ENCODE measurements around the gene PCMT1. TPM values are rescaled to one million over a fixed set of nuclear protein-coding genes. Genes with fewer than 3 reads are reported as not detected.
"Not testable (repeated sequence)": the region's sequence is repeated elsewhere in the genome, so short reads cannot be mapped to it uniquely, and the experiment has no call there.

The PCMT1 gene
- total RNA-seq, 1 donor from 2014 or later: 133 TPM

DNA sequence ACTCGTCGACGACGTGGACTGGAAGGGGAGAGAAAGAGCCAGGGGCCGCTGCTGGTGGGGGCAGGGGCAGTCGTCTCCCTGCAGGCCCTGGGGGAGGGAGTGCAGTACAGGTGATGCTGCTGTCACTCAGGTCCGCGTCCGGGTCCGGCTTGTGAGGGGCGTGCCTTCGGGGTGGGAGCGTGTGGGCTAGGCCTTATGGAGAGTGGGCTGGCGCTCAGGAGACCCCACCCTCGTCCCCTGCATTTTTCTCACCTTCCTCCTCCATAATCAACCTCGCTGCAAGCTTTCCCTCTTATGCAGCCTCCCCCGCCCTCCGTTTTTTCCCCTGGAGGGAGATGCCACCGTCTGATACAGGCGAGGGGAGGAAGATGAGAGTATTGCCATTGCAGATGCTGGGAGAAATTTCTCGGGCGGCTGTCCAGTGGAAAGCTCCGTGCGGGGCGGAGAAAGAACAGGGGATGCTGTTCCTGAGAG is 632 bp downstream of the PCMT1 start:
- Histone ChIP-seq H4K20me1 (ENCODE audit: low read depth) (peaks cover 26% of the 10 kb centered on the region), H3F3A (ENCODE audit: low read depth) (peaks cover 20% of the 10 kb centered on the region), H3K4me3 (peak overlapping the region; percentile 96), H3K79me2 (ENCODE audit: low read depth) (peaks cover 67% of the 10 kb centered on the region), H2AFZ (replicated peaks) (peak overlapping the region; percentile 78), H3K36me3 (no peaks in the 10 kb centered on the region), H3K4me2 (peak overlapping the region; percentile 93), H3K4me1 (peaks cover 10% of the 10 kb centered on the region), H3K27ac (peak overlapping the region; percentile 85), H3K27me3 (no peaks in the 10 kb centered on the region), H3K9me3 (ENCODE audit: low read depth) (no peaks in the 10 kb centered on the region), H3K9ac (peak overlapping the region; percentile 65)
- no peaks in the 10 kb centered on the region for H3K36me3 Mint-ChIP-seq
- H3K27me3 Mint-ChIP-seq (ENCODE audit: insufficient read depth, low read depth): no peaks in the 10 kb centered on the region
- H3K9me3 Mint-ChIP-seq: no peaks in the 10 kb centered on the region
- peak; percentile 72 for DNase-seq (ENCODE audit: low spot score)
- H3K27ac Mint-ChIP-seq: peak overlapping the region; percentile 82
- H3K4me3 Mint-ChIP-seq: peak overlapping the region; percentile 94
- peaks cover 25% of the 10 kb centered on the region for H3K4me1 Mint-ChIP-seq
- TF ChIP-seq, protein P1, sequence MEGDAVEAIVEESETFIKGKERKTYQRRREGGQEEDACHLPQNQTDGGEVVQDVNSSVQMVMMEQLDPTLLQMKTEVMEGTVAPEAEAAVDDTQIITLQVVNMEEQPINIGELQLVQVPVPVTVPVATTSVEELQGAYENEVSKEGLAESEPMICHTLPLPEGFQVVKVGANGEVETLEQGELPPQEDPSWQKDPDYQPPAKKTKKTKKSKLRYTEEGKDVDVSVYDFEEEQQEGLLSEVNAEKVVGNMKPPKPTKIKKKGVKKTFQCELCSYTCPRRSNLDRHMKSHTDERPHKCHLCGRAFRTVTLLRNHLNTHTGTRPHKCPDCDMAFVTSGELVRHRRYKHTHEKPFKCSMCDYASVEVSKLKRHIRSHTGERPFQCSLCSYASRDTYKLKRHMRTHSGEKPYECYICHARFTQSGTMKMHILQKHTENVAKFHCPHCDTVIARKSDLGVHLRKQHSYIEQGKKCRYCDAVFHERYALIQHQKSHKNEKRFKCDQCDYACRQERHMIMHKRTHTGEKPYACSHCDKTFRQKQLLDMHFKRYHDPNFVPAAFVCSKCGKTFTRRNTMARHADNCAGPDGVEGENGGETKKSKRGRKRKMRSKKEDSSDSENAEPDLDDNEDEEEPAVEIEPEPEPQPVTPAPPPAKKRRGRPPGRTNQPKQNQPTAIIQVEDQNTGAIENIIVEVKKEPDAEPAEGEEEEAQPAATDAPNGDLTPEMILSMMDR (IDR thresholded peaks at IDR 0.05): no peak
- no peak for TF ChIP-seq EZH2 (IDR thresholded peaks at IDR 0.05)
- TF ChIP-seq EZH2phosphoT487 (IDR thresholded peaks at IDR 0.05): no peak

DNA sequence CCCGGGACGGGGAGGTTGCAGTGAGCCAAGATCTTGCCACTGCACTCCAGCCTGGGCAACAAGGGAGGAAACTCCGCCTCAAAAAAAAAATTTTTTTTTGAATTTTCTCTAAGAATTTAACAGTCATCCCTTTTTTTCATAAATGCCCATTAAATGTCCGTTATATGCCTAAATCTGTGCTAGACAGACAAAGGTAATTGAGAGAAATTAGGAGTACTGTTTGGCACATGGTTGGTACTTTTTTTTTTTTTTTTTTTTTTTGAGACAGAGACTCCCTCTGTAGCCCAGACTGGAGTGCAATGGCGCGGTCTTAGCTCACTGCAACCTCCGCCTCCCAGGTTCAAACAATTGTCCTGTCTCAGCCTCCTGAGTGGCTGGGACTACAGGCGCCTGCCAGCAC is 1.7 kb downstream of the PCMT1 start:
- Histone ChIP-seq H3K9ac (no peak overlapping the region), H2AFZ (replicated peaks) (no peak overlapping the region), H3F3A (ENCODE audit: low read depth) (peaks cover 16% of the 10 kb centered on the region), H3K9me3 (ENCODE audit: low read depth) (no peaks in the 10 kb centered on the region), H3K27me3 (no peaks in the 10 kb centered on the region), H3K4me1 (peaks cover 7% of the 10 kb centered on the region), H3K4me3 (peak overlapping the region; percentile 96), H3K79me2 (ENCODE audit: low read depth) (peaks cover 67% of the 10 kb centered on the region), H4K20me1 (ENCODE audit: low read depth) (peaks cover 26% of the 10 kb centered on the region), H3K27ac (no peak overlapping the region), H3K36me3 (no peaks in the 10 kb centered on the region), H3K4me2 (peak overlapping the region; percentile 93)
- DNase-seq (ENCODE audit: low spot score): no peak
- no peaks in the 10 kb centered on the region for H3K36me3 Mint-ChIP-seq
- H3K4me1 Mint-ChIP-seq: peaks cover 19% of the 10 kb centered on the region
- no peak for TF ChIP-seq EZH2phosphoT487 (IDR thresholded peaks at IDR 0.05)
- TF ChIP-seq, protein P1 (IDR thresholded peaks at IDR 0.05): no peak
- TF ChIP-seq EZH2 (IDR thresholded peaks at IDR 0.05): no peak
- H3K4me3 Mint-ChIP-seq: peak overlapping the region; percentile 94
- H3K27ac Mint-ChIP-seq: no peak overlapping the region
- no peaks in the 10 kb centered on the region for H3K9me3 Mint-ChIP-seq
- H3K27me3 Mint-ChIP-seq (ENCODE audit: insufficient read depth, low read depth): no peaks in the 10 kb centered on the region

DNA sequence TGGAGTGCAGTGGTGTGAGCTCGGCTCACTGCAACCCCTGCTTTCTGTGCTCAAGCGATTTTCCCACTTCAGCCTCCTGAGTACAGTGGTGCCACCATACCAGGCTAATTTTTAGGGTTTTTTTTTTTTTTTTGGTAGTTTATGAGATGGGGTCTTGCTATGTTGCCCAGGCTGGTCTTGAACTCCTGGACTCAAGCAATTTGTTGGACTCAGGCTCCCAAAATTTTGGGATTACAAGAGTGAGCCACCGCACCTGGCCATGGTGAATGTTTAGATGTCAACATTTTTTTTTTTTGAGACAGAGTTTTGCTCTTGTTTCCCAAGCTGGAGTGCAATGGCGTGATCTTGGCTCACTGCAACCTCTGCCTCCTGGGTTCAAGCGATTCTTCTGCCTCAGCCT is 2.4 kb downstream of the PCMT1 start:
- not testable (repeated sequence) for H2AFZ ChIP-seq (replicated peaks); H3K4me2 ChIP-seq; H3K27ac ChIP-seq; H3K27me3 Mint-ChIP-seq (ENCODE audit: insufficient read depth, low read depth); H3K27ac Mint-ChIP-seq; DNase-seq (ENCODE audit: low spot score); H3K9ac ChIP-seq; H3K36me3 ChIP-seq; H3K4me1 ChIP-seq; H3K27me3 ChIP-seq; H3K9me3 Mint-ChIP-seq; H3K9me3 ChIP-seq (ENCODE audit: low read depth); H3K4me3 ChIP-seq; H3K36me3 Mint-ChIP-seq
- Histone ChIP-seq H4K20me1 (ENCODE audit: low read depth) (peaks cover 26% of the 10 kb centered on the region), H3K79me2 (ENCODE audit: low read depth) (peaks cover 72% of the 10 kb centered on the region), H3F3A (ENCODE audit: low read depth) (peaks cover 16% of the 10 kb centered on the region)
- Mint-ChIP-seq H3K4me3 (peak overlapping the region; percentile 64), H3K4me1 (peaks cover 13% of the 10 kb centered on the region)

DNA sequence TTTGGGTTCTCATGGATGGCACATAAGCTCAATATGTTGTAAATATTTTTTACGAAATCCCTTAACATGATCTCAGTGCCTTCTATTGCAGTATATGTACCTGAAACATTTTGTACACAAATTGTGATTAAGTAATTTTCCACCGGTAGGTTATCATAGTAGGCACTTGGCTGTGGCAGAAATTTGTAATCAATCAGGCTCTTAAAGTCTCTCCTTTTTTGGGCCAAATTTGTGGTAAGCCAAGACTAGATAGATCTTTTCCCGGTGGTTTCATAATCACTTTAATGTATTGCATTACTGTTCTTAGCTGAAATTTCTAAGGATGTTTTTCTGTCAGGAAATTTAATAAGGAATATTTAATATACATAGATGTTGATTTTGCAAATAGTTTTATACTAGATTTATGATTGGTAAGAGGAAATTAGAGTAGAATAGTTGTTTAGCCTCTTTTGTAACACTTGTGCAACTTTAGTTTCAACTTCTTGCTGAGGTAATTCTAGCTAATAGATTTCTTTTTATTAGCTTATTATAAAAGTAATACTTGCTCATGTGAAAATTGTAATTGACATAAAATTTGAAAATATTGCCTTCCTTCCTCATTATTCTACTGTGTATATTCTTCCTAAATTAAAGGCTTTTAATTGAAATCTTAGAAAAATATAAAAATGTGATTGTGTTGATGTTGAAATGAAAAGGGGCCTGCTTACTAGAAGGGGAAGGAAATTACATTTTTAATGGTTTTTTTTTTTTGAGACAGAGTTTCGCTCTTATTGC is 3.2 kb downstream of the PCMT1 start:
- H3K36me3 ChIP-seq: no peaks in the 10 kb centered on the region
- Mint-ChIP-seq H3K27ac (no peak overlapping the region), H3K9me3 (no peaks in the 10 kb centered on the region), H3K4me1 (peaks cover 10% of the 10 kb centered on the region), H3K4me3 (no peak overlapping the region), H3K36me3 (no peaks in the 10 kb centered on the region), H3K27me3 (ENCODE audit: insufficient read depth, low read depth) (no peaks in the 10 kb centered on the region)
- no peak overlapping the region for H3K9ac ChIP-seq
- H3K27ac ChIP-seq: no peak overlapping the region
- H3K79me2 ChIP-seq (ENCODE audit: low read depth): peaks cover 81% of the 10 kb centered on the region
- H3F3A ChIP-seq (ENCODE audit: low read depth): peaks cover 16% of the 10 kb centered on the region
- no peak overlapping the region for H3K4me2 ChIP-seq
- peaks cover 26% of the 10 kb centered on the region for H4K20me1 ChIP-seq (ENCODE audit: low read depth)
- TF ChIP-seq EZH2phosphoT487 (IDR thresholded peaks at IDR 0.05) (no peak), EZH2 (IDR thresholded peaks at IDR 0.05) (no peak)
- TF ChIP-seq, protein P1 (IDR thresholded peaks at IDR 0.05): no peak
- no peaks in the 10 kb centered on the region for H3K27me3 ChIP-seq
- H3K4me3 ChIP-seq: no peak overlapping the region
- H3K4me1 ChIP-seq: peaks cover 7% of the 10 kb centered on the region
- no peak for DNase-seq (ENCODE audit: low spot score)
- H3K9me3 ChIP-seq (ENCODE audit: low read depth): no peaks in the 10 kb centered on the region
- H2AFZ ChIP-seq (replicated peaks): no peak overlapping the region

DNA sequence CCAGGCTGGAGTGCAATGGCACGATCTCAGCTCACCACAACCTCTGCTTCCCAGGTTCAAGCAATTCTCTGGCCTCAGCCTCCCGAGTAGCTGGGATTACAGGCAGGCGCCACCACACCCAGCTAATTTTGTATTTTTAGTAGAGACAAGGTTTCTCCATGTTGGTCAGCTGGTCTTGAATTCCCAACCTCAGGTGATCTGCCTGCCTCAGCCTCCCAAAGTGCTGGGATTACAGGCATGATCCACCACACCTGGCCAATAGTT is 3.8 kb downstream of the PCMT1 start:
- H3K4me3 Mint-ChIP-seq; H3K4me2 ChIP-seq; H3K4me1 ChIP-seq; H3K27me3 ChIP-seq; H3K36me3 Mint-ChIP-seq; H3K4me3 ChIP-seq; H3K9ac ChIP-seq; H3K27ac Mint-ChIP-seq; H3K36me3 ChIP-seq; DNase-seq (ENCODE audit: low spot score); H3K9me3 ChIP-seq (ENCODE audit: low read depth); H3K27me3 Mint-ChIP-seq (ENCODE audit: insufficient read depth, low read depth); H3K27ac ChIP-seq; H2AFZ ChIP-seq (replicated peaks); H3K9me3 Mint-ChIP-seq: not testable (repeated sequence)
- Histone ChIP-seq H3F3A (ENCODE audit: low read depth) (peaks cover 16% of the 10 kb centered on the region), H3K79me2 (ENCODE audit: low read depth) (peaks cover 86% of the 10 kb centered on the region), H4K20me1 (ENCODE audit: low read depth) (peaks cover 26% of the 10 kb centered on the region)
- H3K4me1 Mint-ChIP-seq: peaks cover 10% of the 10 kb centered on the region

Measured in neural progenitor cell (in vitro differentiated cells).